ENCODE data around the gene UQCR11. TPM values are rescaled to one million over a fixed set of nuclear protein-coding genes. Genes with fewer than 3 reads are reported as not detected.

UQCR11 gene
- total RNA-seq, 1 experiment from 2014 or later, result 88.5 TPM

DNA sequence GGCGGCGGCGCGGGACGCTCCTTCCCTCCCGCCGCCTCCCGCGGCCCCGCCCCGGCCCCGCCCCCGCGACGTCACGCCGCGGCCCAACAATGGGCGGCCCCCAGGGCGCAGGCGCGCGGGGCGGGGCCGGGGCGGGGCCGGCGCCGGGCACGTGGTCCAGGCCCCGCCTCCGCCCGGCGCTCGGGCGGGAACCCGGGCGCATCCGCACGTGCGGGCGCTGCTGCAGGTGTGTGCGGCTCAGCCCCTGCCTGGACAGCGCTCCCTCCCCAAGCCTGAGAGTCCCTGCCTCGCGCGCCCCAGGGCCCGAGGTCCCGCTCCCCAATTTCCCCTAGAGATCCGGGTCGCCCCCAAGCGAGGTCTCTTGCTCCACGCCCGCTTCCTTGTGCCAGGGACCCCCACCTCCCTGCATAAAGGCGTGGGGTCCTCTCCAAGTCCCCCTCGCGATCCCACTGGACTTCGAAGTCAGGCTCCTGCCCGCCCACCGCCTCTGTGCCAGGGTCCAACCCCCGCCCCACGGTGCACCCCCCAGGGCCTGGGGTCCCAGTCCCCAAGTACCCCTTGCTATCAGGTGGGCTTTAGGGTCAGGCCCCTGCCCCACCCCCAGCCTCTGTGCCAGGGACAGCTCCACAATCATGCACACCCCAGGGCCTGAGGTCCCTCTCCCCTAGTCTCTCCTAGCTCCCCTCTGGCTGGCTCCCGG, 36.8 kb downstream of the UQCR11 start, which contains the start of gene MEX3D:
TSS of gene MEX3D (minus strand) at position 6 of the 700 bp plus-strand sequence. CDS start 267 bp downstream, outside the sequence.
- peak; percentile 36 for DNase-seq (ENCODE audit: low spot score)

GRCh38 chr19:1567848-1568227, 37.4 kb downstream of the UQCR11 start:
- DNase-seq (ENCODE audit: low spot score), result no peak

DNA sequence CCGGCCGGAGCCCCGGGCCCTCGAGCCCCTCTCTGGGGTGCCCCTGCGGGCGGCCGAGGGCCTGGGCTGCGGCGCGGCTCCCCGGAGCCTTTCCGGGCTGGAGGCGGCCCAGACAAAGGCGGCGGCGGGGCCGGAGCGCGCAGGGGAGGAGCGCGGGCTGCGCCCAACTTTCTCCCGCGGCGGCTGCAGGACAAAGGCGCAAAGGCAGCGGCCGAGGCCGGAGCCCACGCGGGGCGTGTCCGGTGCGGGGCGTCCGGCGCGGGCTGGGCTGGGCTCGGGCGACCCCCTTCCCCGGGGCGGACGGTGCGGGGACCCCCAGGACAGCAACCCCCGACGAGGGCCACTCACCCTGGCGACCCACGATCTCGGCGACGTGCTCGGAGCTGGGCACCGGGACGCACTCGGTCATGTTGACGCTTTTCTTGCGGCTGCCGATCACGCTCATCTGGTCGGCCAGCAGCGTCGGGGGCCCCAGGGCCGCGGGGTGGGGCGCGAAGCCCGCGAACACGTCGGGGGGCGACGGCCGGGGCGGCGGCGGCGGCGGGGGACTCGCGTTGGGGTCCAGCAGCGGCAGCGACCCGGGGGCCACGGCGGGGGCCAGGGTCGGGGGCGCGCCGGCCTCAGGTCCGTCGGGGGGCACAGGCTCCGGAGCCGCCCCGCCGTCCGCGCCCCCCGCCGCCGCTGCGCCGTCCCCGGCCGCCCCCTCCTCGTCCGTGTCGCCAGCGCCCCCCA, 38.0 kb downstream of the UQCR11 start:
- DNase-seq (ENCODE audit: low spot score), result no peak

DNA sequence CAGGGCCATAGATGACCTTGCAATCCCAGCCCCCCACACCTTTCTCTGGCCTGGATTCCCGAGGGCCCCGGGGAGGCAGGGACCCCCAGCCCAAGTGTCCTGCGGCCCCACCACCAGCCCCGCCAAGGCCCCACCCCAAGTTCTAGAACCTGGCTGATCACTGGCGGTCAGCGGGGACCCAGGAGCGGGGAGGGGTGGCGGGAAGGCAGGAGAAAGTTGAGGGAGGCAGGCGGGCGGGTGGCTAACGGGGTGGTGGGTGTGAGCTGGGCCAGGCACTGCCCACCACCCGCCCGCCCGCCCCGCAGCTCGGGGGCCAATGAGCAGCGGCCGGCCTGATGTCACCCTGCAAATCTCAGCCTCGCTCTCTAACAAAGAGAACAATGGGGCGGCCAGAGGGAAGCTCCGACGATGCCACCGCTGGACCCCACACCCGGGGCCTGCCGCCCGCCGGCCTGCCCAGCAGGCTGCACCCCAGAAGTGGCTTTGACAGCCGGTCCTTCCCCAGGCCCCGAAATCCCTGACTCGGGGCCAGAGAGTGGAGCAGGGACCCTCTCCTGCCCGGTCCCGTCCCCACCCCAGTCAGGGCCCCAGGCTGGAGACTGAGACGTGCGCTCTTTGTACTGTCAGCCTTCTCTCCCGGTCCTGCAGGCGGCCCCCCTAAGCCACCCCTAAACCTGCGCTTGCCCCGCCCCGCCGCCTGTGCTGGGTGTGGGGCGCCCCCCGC, 38.7 kb downstream of the UQCR11 start:
- peak; percentile 82 for DNase-seq (ENCODE audit: low spot score)

- DNase-seq (ENCODE audit: low spot score), result no peak
Observed at GRCh38 chr19:1563251-1563650, 42.0 kb downstream of the UQCR11 start.

DNA sequence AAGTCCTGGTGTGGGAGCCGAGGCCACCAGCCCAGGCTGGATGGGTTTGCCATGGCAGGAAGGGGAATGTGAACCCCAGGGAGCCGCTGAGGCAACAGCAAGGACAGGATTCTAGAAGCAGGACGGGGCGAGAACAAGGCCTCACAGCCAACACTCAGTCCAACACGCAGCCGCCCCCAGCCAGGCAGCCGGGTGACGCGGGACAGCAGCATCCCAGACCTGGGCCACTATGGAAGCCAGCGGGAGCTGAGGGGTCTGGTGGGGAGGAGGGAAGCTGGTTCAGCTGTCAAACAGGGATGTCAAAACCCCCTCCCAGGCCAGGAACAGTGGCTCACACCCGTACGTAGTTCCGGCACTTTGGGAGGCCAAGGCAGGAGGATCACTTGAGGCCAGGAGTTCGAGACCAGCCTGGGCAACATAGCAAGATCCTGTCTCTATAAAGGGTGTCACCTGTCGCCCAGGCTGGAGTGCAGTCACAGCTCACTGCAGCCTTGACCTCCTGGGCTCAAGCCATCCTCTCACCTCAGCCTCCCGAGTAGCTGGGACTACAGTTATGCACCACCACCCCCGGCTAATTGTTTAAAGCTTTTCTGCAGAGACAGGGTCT, 43.9 kb downstream of the UQCR11 start:
- DNase-seq (ENCODE audit: low spot score), result no peak

- no peak for DNase-seq (ENCODE audit: low spot score)
Observed at GRCh38 chr19:1560286-1560882, 44.9 kb downstream of the UQCR11 start.

GRCh38 chr19:1558552-1558951, 46.7 kb downstream of the UQCR11 start:
- no peak for DNase-seq (ENCODE audit: low spot score)

- no peak for DNase-seq (ENCODE audit: low spot score)
Observed at GRCh38 chr19:1556390-1557070, 48.7 kb downstream of the UQCR11 start.

DNA sequence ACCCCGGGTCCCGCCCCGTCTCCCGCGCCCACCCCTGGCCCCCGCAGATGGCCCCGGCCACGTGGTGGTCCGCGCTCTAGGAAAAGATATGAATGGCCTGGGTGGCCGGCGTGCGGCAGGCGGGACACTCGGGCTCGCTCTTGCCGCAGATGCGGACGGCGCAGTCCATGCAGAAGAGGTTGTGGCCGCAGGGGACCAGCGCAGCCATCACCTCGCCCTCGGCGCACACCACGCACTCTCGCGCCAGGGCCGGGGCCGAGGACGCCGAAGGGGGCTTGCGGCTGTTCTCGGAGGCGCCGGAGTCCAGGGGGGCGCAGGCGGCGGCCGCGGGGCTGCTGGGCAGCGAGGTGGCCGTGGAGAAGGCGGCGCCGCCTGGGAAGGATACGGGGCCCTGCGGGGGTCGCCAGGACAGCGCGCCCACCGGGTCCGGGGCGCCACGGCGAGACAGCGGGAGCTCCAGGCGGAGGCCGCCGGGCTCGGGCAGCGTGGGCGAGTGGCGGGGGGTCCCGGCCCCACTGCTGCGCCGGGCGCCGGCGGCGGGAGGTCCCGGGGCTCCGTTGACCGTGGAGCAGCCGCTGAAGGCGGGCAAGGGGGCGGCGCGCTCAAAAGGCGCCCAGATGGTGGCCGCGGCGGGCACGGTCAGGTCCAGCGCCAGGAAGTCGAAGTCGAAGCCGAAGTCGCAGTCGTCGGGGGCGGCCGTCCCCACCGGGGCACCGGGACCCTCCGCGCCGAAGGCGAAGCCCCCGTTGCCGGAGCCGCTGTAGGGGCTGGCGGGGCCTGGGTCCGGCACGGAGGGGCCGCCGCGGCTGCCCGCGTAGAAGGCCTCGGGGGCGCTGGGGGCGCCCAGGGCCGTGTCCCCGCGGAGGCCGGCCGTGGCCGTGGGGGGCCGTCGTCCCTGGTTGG, 49.5 kb downstream of the UQCR11 start:
- no peak for DNase-seq (ENCODE audit: low spot score)

DNA sequence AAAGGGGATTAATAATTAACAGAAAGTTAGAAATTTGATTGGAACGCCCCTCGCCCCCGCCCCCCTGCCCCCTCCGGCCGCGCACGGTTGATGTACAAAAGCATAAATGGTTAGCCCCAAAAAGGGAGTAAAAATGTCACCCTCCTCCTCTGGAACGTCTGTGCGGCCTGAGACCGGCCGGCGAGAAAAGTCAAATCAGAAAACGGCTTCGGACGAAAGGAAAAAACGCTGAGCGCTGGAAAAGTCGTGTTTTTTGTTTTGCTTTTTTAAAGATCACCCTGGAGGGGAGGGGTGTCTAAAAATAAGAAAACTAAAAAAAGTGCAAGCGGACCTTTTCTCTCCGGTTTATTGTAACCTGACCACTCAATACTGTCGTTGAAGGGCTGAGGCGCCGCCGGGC, 50.3 kb downstream of the UQCR11 start:
- DNase-seq (ENCODE audit: low spot score), result no peak

GRCh38 chr19:1553415-1553814, 51.8 kb downstream of the UQCR11 start:
- no peak for DNase-seq (ENCODE audit: low spot score)

- DNase-seq (ENCODE audit: low spot score), result no peak
Observed at GRCh38 chr19:1551068-1552040, 53.9 kb downstream of the UQCR11 start.

DNA sequence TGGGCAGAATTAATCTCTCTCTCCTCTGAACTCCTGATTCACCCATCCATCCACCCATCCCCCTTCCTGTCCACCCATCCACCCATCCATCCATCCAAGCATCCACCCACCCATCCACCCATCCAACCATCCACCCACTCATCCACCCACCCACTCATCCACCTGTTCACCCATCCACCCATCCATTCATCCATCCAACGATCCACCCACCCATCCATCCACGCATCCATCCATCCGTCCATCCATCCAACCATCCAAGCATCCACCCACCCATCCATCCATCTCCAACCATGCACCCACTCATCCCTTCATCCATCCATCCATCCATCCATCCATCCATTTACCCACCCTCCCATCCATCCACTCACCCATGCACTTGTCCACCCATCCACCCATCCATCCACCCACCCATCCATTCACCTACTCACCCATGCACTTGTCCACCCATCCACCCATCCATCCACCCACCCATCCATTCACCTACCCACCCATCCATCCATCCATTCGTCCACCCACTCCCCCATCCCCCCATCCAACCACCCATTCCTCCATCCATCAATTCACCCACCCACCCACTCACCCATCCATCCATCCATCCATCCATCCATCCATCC, 55.8 kb downstream of the UQCR11 start:
- DNase-seq (ENCODE audit: low spot score), result no peak

All from A172 (cell line).